Colon (tissue), 2 donors: ENCODE data around the gene LRIT3.

Experiments used
- FAIRE-seq: peaks from 2 replicates; lab custom pipeline; 2012; peaks lifted over from hg19 to GRCh38; lab: Jason Lieb, UNC
- donor health status: control.
- donor health status: control.

Gene LRIT3

DNA sequence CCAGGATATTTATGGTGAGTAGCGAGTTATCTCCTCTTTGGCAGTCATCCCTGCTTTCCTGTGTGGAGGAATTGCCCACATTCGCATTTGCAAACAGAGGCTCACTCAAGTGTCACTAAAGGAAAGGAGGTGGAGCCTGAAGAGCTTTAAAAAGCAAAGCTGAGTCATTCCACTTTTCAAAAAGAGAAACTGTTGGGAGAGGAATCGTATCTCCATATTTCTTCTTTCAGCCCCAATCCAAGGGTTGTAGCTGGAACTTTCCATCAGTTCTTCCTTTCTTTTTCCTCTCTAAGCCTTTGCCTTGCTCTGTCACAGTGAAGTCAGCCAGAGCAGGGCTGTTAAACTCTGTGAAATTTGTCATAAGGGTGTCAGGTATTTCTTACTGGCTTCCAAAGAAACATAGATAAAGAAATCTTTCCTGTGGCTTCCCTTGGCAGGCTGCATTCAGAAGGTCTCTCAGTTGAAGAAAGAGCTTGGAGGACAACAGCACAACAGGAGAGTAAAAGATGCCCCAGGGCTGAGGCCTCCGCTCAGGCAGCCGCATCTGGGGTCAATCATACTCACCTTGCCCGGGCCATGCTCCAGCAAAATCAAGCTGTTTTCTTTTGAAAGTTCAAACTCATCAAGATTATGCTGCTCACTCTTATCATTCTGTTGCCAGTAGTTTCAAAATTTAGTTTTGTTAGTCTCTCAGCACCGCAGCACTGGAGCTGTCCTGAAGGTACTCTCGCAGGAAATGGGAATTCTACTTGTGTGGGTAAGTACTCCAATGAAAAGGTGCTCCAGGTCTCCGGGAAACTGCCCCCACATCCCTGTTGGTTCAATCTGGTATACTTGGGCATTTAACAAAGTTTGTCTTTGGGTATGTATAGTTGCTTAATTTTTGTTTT, 65.0 kb downstream of the LRIT3 start, which contains the start of gene EGF:
EGF (plus strand) TSS at position 178 of the 890 bp plus-strand sequence; CDS start at position 631, 453 bp downstream.
- FAIRE-seq, result no peak

DNA sequence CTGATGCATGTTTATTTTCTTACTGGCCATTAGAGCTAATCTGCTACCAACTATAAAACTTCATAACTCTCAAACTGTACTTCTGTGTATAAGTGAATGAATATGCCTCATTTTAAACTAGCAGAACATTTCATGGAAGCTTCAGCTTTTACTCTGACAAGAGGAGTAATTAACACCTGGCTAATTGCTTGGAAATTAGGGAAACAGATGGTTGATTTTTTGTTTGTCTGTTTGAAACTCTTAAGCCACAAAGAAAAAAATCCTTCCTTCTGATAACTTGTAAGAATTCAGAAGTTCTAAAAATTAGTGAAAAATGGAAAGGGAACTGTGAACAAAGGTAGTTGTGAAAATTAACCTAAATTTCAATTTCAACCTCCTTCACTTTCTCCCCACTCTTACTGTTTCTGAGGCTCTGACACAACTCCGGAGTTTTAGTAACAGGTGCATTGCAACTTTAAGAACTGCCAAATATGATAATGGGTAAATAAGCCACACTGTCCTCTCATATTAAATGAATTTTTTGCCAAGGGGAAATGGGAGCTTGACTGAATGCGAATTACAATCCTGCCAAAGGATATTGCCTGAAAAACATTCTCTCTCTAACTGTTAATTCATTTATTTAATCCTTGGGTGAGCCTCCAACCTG, 65.8 kb downstream of the LRIT3 start:
- FAIRE-seq, result no peak

DNA sequence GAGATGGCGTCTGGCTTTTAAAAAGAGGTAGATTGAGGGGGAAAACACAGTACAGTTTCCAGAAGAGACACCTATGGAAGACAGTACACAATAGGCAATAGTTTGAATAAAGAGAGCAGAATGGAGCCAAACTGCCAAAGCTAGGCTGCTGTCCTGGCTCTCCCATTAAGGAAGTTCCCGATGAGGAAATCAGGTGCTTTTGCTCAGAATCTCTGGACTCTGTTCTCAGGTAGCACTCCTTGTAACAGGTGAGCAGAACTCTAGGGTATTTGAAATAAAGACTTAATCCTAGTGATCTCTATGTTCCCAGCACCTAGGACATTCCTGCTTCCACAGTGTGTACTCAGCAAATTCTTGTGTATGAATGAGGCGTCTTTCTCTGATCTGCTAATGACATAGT, 66.4 kb downstream of the LRIT3 start:
- FAIRE-seq, result no peak

DNA sequence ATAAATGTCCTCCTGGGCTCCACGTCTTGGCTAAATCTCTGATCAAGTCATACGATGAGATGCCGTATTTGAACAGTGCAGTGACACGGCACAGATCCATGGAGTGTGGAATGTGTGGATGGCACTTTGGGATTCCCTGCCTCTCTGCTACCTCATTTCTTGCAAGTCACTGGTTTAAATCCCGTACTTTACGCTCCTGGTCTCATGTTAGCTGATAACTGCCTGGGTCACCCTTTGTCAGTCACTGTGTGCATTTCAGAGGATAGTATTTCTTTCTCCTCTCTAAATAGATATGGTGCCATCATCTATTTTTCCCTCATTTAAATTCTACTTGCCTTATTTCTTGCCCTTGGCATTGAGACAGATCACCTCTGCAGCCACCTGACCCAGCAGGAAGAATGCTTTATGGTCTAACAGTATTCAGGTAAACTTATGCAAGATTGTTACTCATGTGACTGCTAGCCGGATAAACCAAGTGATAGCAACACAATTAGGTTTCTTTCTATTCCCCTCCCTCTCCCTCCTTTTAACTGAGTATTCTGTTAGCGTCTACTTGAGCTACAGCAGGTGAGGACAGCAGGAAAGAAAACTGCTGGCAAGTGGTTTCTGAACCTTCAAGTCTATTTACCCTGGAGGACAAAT, 67.6 kb downstream of the LRIT3 start:
- FAIRE-seq, result no peak

DNA sequence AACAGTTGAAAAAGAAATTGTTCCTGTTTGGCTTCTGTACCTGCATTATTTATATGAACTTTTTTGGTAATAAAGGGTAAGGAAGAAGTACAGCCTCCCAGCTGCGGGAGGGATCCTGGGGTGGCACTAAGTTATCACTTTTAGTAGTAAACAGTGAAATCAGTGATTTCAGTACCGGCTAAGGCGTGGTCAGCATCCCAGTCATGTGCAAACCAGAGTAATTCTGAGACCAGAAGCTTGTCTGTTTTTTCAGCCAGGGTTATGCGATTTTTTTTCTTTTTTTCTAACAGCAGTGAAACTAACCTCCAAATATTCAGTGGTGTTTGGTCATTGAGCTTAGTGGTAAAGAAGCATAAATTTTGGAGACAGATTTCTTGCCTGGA, 68.1 kb downstream of the LRIT3 start:
- FAIRE-seq, result no peak

DNA sequence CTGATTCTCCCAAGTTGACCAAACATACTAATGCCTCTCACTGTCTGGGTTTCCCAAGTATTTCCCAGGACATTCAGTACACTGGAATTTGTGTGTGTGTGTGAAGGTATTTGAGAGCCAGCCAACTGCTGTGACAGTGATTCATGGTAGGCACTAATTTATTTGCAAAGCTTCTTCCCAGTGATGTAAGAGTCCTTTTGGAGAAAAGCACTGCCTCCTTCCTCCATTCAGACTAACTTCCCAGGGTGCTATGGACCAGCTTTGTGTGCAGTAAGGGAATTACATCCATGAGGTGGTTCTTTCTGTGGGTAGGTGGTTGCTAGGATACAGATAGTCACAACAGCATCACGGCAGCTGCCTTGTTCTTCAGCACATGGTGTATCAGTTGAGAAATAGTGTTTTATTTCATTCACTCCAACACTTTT, 73.5 kb downstream of the LRIT3 start:
- no peak for FAIRE-seq
